ENCODE data around the gene ARHGAP19. TPM values are rescaled to one million over a fixed set of nuclear protein-coding genes. Genes with fewer than 3 reads are reported as not detected.

ARHGAP19 gene
- total RNA-seq, 1 experiment from 2014 or later = 33.2 TPM

- Histone ChIP-seq H2BK120ac (ENCODE audit: low read depth, low read length, poor library complexity, severe bottlenecking) (no peak overlapping the region), H3K56ac (ENCODE audit: insufficient read length, low read depth, low read length) (no peak overlapping the region), H3K4ac (ENCODE audit: low read depth, low read length) (no peak overlapping the region), H2BK5ac (ENCODE audit: insufficient read length, low read length) (no peak overlapping the region), H4K91ac (ENCODE audit: insufficient read length, low read depth, low read length) (no peak overlapping the region), H3K23me2 (ENCODE audit: insufficient read length, low read depth, low read length, poor library complexity, severe bottlenecking) (peaks cover 5% of the 10 kb centered on the region), H3K9ac (ENCODE audit: extremely low read depth, insufficient read length, low read length) (no peak overlapping the region), H3K27me3 (ENCODE audit: insufficient read depth, low read length) (peaks cover 16% of the 10 kb centered on the region), H3K27ac (ENCODE audit: insufficient read length, low read depth, low read length) (no peak overlapping the region), H3K18ac (ENCODE audit: insufficient read length, low read depth, low read length) (no peak overlapping the region), H2AFZ (ENCODE audit: low read length) (no peak overlapping the region), H3K9me3 (ENCODE audit: control insufficient read depth, low read depth, low read length) (no peaks in the 10 kb centered on the region), H3K79me1 (ENCODE audit: insufficient read depth, low read depth, low read length, poor library complexity, severe bottlenecking) (no peaks in the 10 kb centered on the region), H3T11ph (ENCODE audit: low read length) (no peak overlapping the region), H4K20me1 (ENCODE audit: control insufficient read depth, insufficient read depth, insufficient read length) (no peaks in the 10 kb centered on the region), H3K23ac (ENCODE audit: insufficient read length, low read depth, low read length) (no peak overlapping the region), H4K8ac (replicated peaks; ENCODE audit: insufficient read length, low read depth, low read length) (no peak overlapping the region), H2AK5ac (ENCODE audit: insufficient read length, low read length) (no peak overlapping the region), H2BK20ac (ENCODE audit: low read depth, low read length, poor library complexity, severe bottlenecking) (no peak overlapping the region), H2BK15ac (ENCODE audit: low read depth, low read length) (no peak overlapping the region), H2BK12ac (ENCODE audit: insufficient read length, low read depth, low read length) (no peak overlapping the region), H4K5ac (ENCODE audit: insufficient read length, low read depth, low read length) (no peak overlapping the region), H3K14ac (ENCODE audit: insufficient read depth, low read length) (no peak overlapping the region), H3K4me1 (ENCODE audit: insufficient read depth, low read length) (no peaks in the 10 kb centered on the region; the same call in 1 of the 2 replicates), H3K4me2 (ENCODE audit: insufficient read depth, insufficient read length, low read length) (peak overlapping the region; percentile 38), H3K79me2 (ENCODE audit: insufficient read depth, low read length) (no peaks in the 10 kb centered on the region)
- WGBS (ENCODE audit: extremely low coverage, insufficient read length, low lambda C conversion rate) = no CpG with 5 or more reads among the region's 26 CpGs
- H3K27me3 Mint-ChIP-seq (ENCODE audit: low read depth) = peaks cover 53% of the 10 kb centered on the region
- no peak overlapping the region for H3K27ac Mint-ChIP-seq
- DNase-seq = peak; percentile 90
- peak overlapping the region; percentile 51 to 58; a peak in 4 of 5 replicates for H3K4me3 Mint-ChIP-seq
- peak; percentile 78 for TF ChIP-seq CTCF (conservative IDR thresholded peaks at IDR 0.05)
- H3K9me3 Mint-ChIP-seq = no peaks in the 10 kb centered on the region
- H3K4me1 Mint-ChIP-seq = peaks cover 13 to 22% of the 10 kb centered on the region in 2 experiments
- no peaks in the 10 kb centered on the region; a peak in 2 of 7 replicates for H3K36me3 Mint-ChIP-seq (ENCODE audit: insufficient read depth in 1 of 3, low read depth in 3 of 3)
Observed at GRCh38 chr10:97179731-97180362, 112.6 kb downstream of the ARHGAP19 start.
